GM21447 (cell line): ENCODE data around the gene GSTT4.
A peak's percentile ranks its signal among the peaks of the same experiment; 100 is the strongest.
"Not testable (repeated sequence)": the region's sequence is repeated elsewhere in the genome, so short reads cannot be mapped to it uniquely, and the experiment has no call there.

Experiments used
- ATAC-seq: cut with Tn5 transposase; IDR thresholded peaks from one replicate; pipeline ENCODE4 v1.9.1; 2021; ENCODE audit not compliant: unreplicated experiment

The GSTT4 gene

GRCh38 chr22:23989583-23990244, 15.5 kb downstream of the GSTT4 start:
- not testable (repeated sequence) for ATAC-seq

GRCh38 chr22:23986538-23987178, 18.6 kb downstream of the GSTT4 start:
- not testable (repeated sequence) for ATAC-seq

GRCh38 chr22:23986089-23986488, 19.2 kb downstream of the GSTT4 start:
- not testable (repeated sequence) for ATAC-seq

GRCh38 chr22:23984430-23984829, 20.8 kb downstream of the GSTT4 start:
- ATAC-seq: no peak

GRCh38 chr22:23980567-23980966, 24.7 kb downstream of the GSTT4 start:
- not testable (repeated sequence) for ATAC-seq

- not testable (repeated sequence) for ATAC-seq
Measured at GRCh38 chr22:23979557-23980240, 25.6 kb downstream of the GSTT4 start, which contains the start of gene GSTT2. Gene GSTT2 (plus strand): TSS chr22:23980134.

GRCh38 chr22:23977304-23977703, 27.9 kb downstream of the GSTT4 start:
- not testable (repeated sequence) for ATAC-seq

- ATAC-seq: peak; percentile 50
Measured at GRCh38 chr22:23974836-23975352, 30.4 kb downstream of the GSTT4 start.

GRCh38 chr22:23974345-23974744, 30.9 kb downstream of the GSTT4 start, which contains the start of gene DDT:
Gene DDT (minus strand): TSS chr22:23974441. CDS start chr22:23974414, 27 bp downstream.
- peak; percentile 84 for ATAC-seq

GRCh38 chr22:23971927-23972326, 33.3 kb downstream of the GSTT4 start:
- not testable (repeated sequence) for ATAC-seq

GRCh38 chr22:23970816-23971486, 34.3 kb downstream of the GSTT4 start:
- no peak for ATAC-seq

- no peak for ATAC-seq
Measured at GRCh38 chr22:23970201-23970641, 35.0 kb downstream of the GSTT4 start.

- ATAC-seq: no peak
Measured at GRCh38 chr22:23969071-23969470, 36.2 kb downstream of the GSTT4 start.

- peak; percentile 87 for ATAC-seq
Measured at GRCh38 chr22:23966568-23966967, 38.7 kb downstream of the GSTT4 start, which contains the start of gene DDTL. Gene DDTL (plus strand): TSS chr22:23966888. CDS start chr22:23966915, 27 bp downstream.

GRCh38 chr22:23966094-23966493, 39.2 kb downstream of the GSTT4 start:
- peak; percentile 32 for ATAC-seq

- ATAC-seq: not testable (repeated sequence)
Measured at GRCh38 chr22:23961084-23961771, 44.0 kb downstream of the GSTT4 start, which contains the start of gene GSTT2B. Gene GSTT2B (minus strand): TSS chr22:23961195. CDS start chr22:23961131, 64 bp downstream.

GRCh38 chr22:23956301-23956900, 48.9 kb downstream of the GSTT4 start:
- not testable (repeated sequence) for ATAC-seq

- not testable (repeated sequence) for ATAC-seq
Measured at GRCh38 chr22:23955886-23956285, 49.4 kb downstream of the GSTT4 start.

GRCh38 chr22:23954991-23955305, 50.3 kb downstream of the GSTT4 start:
- not testable (repeated sequence) for ATAC-seq
